ENCODE results near the gene NELFCD. TPM values are rescaled to one million over a fixed set of nuclear protein-coding genes. Genes with fewer than 3 reads are reported as not detected.

Gene NELFCD
- total RNA-seq, 1 experiment from 2014 or later, result 144 TPM

DNA sequence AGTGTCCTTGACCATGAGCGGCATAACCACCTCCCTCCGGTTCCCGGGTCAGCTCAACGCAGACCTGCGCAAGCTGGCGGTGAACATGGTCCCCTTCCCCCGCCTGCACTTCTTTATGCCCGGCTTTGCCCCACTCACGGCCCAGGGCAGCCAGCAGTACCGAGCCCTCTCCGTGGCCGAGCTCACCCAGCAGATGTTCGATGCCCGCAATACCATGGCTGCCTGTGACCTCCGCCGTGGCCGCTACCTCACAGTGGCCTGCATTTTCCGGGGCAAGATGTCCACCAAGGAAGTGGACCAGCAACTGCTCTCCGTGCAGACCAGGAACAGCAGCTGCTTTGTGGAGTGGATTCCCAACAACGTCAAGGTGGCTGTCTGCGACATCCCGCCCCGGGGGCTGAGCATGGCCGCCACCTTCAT lies 43.1 kb downstream of the NELFCD start:
- TF ChIP-seq EZH2 (IDR thresholded peaks at IDR 0.05; ENCODE audit: low read length, unreplicated experiment) (no peak), EZH2phosphoT487 (IDR thresholded peaks at IDR 0.05; ENCODE audit: borderline replicate concordance, low read length) (no peak)
- TF ChIP-seq, protein P1, sequence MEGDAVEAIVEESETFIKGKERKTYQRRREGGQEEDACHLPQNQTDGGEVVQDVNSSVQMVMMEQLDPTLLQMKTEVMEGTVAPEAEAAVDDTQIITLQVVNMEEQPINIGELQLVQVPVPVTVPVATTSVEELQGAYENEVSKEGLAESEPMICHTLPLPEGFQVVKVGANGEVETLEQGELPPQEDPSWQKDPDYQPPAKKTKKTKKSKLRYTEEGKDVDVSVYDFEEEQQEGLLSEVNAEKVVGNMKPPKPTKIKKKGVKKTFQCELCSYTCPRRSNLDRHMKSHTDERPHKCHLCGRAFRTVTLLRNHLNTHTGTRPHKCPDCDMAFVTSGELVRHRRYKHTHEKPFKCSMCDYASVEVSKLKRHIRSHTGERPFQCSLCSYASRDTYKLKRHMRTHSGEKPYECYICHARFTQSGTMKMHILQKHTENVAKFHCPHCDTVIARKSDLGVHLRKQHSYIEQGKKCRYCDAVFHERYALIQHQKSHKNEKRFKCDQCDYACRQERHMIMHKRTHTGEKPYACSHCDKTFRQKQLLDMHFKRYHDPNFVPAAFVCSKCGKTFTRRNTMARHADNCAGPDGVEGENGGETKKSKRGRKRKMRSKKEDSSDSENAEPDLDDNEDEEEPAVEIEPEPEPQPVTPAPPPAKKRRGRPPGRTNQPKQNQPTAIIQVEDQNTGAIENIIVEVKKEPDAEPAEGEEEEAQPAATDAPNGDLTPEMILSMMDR (conservative IDR thresholded peaks at IDR 0.05; ENCODE audit: low read depth, low read length), result no peak
- no peak overlapping the region for H3K4me3 ChIP-seq (ENCODE audit: low read length)
- peaks cover 52% of the 10 kb centered on the region for H3K36me3 ChIP-seq (ENCODE audit: low read depth, low read length)
- DNase-seq (no peak), ATAC-seq (no peak)
- no peak overlapping the region for H3K27ac ChIP-seq (ENCODE audit: low read length)
- ChIA-PET POLR2A (ENCODE audit: unreplicated experiment) (no interaction called here), CTCF (no interaction called here)
- no TSS peak for BruUV-seq (replicated peaks)
- no peak overlapping the region for H2AFZ ChIP-seq (ENCODE audit: low read length)
- H4K20me1 ChIP-seq (ENCODE audit: low read length), result peaks cover 28% of the 10 kb centered on the region
- H3K9me3 ChIP-seq (ENCODE audit: low read length), result no peaks in the 10 kb centered on the region
- no peaks in the 10 kb centered on the region for H3K27me3 ChIP-seq (ENCODE audit: low read length)
- H3K4me1 ChIP-seq (ENCODE audit: insufficient read depth, low read length), result peaks cover 25% of the 10 kb centered on the region
- no peaks in the 10 kb centered on the region for H3K9me2 ChIP-seq (replicated peaks; ENCODE audit: low read length)
- intact Hi-C loops (cut with micrococcal nuclease), result no loop called here
- H3F3A ChIP-seq (ENCODE audit: low read length, unreplicated experiment), result no peaks in the 10 kb centered on the region
- no peak overlapping the region for H3K9ac ChIP-seq (ENCODE audit: low read length)
- no peak overlapping the region for H3K4me2 ChIP-seq (ENCODE audit: low read length)
- peaks cover 46% of the 10 kb centered on the region for H3K79me2 ChIP-seq (ENCODE audit: low read length)

DNA sequence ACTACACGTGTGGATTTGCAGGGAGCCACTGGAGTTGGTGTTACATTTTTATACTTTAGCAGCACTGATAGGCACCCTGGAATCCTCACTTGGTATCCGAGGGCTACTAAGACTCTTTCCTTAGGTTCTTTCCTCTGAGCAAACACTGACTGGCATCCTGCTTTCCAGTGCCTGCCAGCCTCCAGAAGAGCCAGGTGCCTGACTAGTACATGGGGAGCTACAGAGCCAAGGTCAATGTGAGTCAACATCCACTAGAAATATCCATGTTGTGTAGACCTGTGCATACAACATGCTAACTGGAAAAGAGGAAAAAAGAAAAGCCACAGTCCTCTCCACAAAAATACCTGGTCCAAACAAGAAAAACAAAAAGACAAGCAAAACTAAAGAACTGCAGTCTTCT lies 44.0 kb downstream of the NELFCD start:
- CTCF ChIA-PET, result interaction anchor here (0.5 kb wide), 1 partner anchor 198 kb away, joined by 8 read pairs; no protein-coding TSS in a partner anchor
- Histone ChIP-seq H3K4me1 (ENCODE audit: insufficient read depth, low read length) (peaks cover 34% of the 10 kb centered on the region), H3K9me2 (replicated peaks; ENCODE audit: low read length) (no peaks in the 10 kb centered on the region), H3K4me2 (ENCODE audit: low read length) (no peak overlapping the region), H3K9me3 (ENCODE audit: low read length) (no peaks in the 10 kb centered on the region), H3K4me3 (ENCODE audit: low read length) (no peak overlapping the region), H3K36me3 (ENCODE audit: low read depth, low read length) (peaks cover 62% of the 10 kb centered on the region), H3K27me3 (ENCODE audit: low read length) (no peaks in the 10 kb centered on the region), H3K79me2 (ENCODE audit: low read length) (peaks cover 56% of the 10 kb centered on the region), H3K27ac (ENCODE audit: low read length) (no peak overlapping the region), H2AFZ (ENCODE audit: low read length) (no peak overlapping the region), H3K9ac (ENCODE audit: low read length) (no peak overlapping the region), H4K20me1 (ENCODE audit: low read length) (peaks cover 37% of the 10 kb centered on the region), H3F3A (ENCODE audit: low read length, unreplicated experiment) (no peaks in the 10 kb centered on the region)
- TF ChIP-seq EZH2phosphoT487 (IDR thresholded peaks at IDR 0.05; ENCODE audit: borderline replicate concordance, low read length) (no peak), EZH2 (IDR thresholded peaks at IDR 0.05; ENCODE audit: low read length, unreplicated experiment) (no peak)
- TF ChIP-seq, protein P1 (conservative IDR thresholded peaks at IDR 0.05; ENCODE audit: low read depth, low read length), result no peak
- POLR2A ChIA-PET (ENCODE audit: unreplicated experiment), result no interaction called here
- no TSS peak for BruUV-seq (replicated peaks)
- DNase-seq, result no peak
- intact Hi-C loops (cut with micrococcal nuclease), result loop anchor here (5.0 kb wide), 1 partner anchor 43 kb away; the partner anchor contains the start of gene NELFCD
- no peak for ATAC-seq

DNA sequence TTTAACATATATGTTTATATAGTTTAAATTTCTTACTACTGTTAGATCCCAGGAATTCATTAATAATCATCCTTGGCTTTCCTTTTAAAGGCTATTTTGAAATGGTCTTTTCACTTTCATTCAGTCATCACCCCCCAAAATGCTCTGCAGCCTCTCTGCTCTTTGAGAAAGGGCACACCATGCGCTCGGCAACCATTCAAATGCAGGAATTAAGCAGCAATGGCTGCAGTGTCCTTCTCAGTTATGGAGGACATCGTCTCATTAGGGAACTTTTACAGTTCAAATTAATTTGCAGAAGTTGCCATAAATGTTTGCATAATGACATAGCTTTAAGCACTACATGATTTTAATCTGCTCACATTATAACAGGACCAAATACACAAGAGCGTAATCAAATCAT lies 44.5 kb downstream of the NELFCD start:
- ATAC-seq (no peak), DNase-seq (no peak)
- Histone ChIP-seq H3K9me3 (ENCODE audit: low read length) (no peaks in the 10 kb centered on the region), H3K4me3 (ENCODE audit: low read length) (no peak overlapping the region), H3K36me3 (ENCODE audit: low read depth, low read length) (peaks cover 64% of the 10 kb centered on the region), H3F3A (ENCODE audit: low read length, unreplicated experiment) (no peaks in the 10 kb centered on the region), H3K9me2 (replicated peaks; ENCODE audit: low read length) (no peaks in the 10 kb centered on the region), H3K79me2 (ENCODE audit: low read length) (peaks cover 60% of the 10 kb centered on the region), H2AFZ (ENCODE audit: low read length) (no peak overlapping the region), H3K4me2 (ENCODE audit: low read length) (no peak overlapping the region), H3K27me3 (ENCODE audit: low read length) (no peaks in the 10 kb centered on the region), H3K27ac (ENCODE audit: low read length) (no peak overlapping the region), H3K9ac (ENCODE audit: low read length) (no peak overlapping the region), H3K4me1 (ENCODE audit: insufficient read depth, low read length) (peaks cover 39% of the 10 kb centered on the region), H4K20me1 (ENCODE audit: low read length) (peaks cover 41% of the 10 kb centered on the region)
- TF ChIP-seq EZH2 (IDR thresholded peaks at IDR 0.05; ENCODE audit: low read length, unreplicated experiment) (no peak), EZH2phosphoT487 (IDR thresholded peaks at IDR 0.05; ENCODE audit: borderline replicate concordance, low read length) (no peak)
- TF ChIP-seq, protein P1 (conservative IDR thresholded peaks at IDR 0.05; ENCODE audit: low read depth, low read length), result no peak
- ChIA-PET POLR2A (ENCODE audit: unreplicated experiment) (no interaction called here), CTCF (interaction anchor here (0.5 kb wide), 1 partner anchor 197 kb away, joined by 8 read pairs; no protein-coding TSS in a partner anchor)
- no TSS peak for BruUV-seq (replicated peaks)
- intact Hi-C loops (cut with micrococcal nuclease), result loop anchor here (5.0 kb wide), 1 partner anchor 43 kb away; the partner anchor contains the start of gene NELFCD

Data from PC-3 (cell line).